ENCODE measurements around the gene EMX1. TPM values are rescaled to one million over a fixed set of nuclear protein-coding genes. Genes with fewer than 3 reads are reported as not detected.

The EMX1 gene
- total RNA-seq, 1 experiment from 2014 or later: not detected

- CTCF ChIA-PET: no interaction called here
- Histone ChIP-seq H3K9ac (ENCODE audit: low read length) (no peak overlapping the region), H3K9me2 (replicated peaks; ENCODE audit: low read length) (no peaks in the 10 kb centered on the region), H3K4me3 (ENCODE audit: low read length) (no peak overlapping the region), H3K4me2 (ENCODE audit: low read length) (no peak overlapping the region), H3K4me1 (ENCODE audit: insufficient read depth, low read length) (no peaks in the 10 kb centered on the region), H3F3A (ENCODE audit: low read length, unreplicated experiment) (no peaks in the 10 kb centered on the region), H4K20me1 (ENCODE audit: low read length) (no peaks in the 10 kb centered on the region), H3K9me3 (ENCODE audit: low read length) (no peaks in the 10 kb centered on the region), H3K27ac (ENCODE audit: low read length) (no peak overlapping the region), H2AFZ (ENCODE audit: low read length) (no peak overlapping the region), H3K27me3 (ENCODE audit: low read length) (no peaks in the 10 kb centered on the region), H3K36me3 (ENCODE audit: low read depth, low read length) (no peaks in the 10 kb centered on the region), H3K79me2 (ENCODE audit: low read length) (no peaks in the 10 kb centered on the region)
- ATAC-seq: no peak
- no peak for TF ChIP-seq EZH2phosphoT487 (IDR thresholded peaks at IDR 0.05; ENCODE audit: borderline replicate concordance, low read length)
- TF ChIP-seq EZH2 (IDR thresholded peaks at IDR 0.05; ENCODE audit: low read length, unreplicated experiment): no peak
- no peak for TF ChIP-seq CTCF (conservative IDR thresholded peaks at IDR 0.05; ENCODE audit: low read depth, low read length)
- DNase-seq: no peak
- intact Hi-C loops (cut with micrococcal nuclease): no loop called here
- POLR2A ChIA-PET (ENCODE audit: unreplicated experiment): no interaction called here
- no TSS peak for BruUV-seq (replicated peaks)
These were observed 30.9 kb downstream of the EMX1 start for GRCh38 chr2:72947952-72948830.

GRCh38 chr2:72949045-72949444 lies 31.7 kb downstream of the EMX1 start:
- DNase-seq (no peak), ATAC-seq (no peak)
- no peaks in the 10 kb centered on the region for H3K9me3 ChIP-seq (ENCODE audit: low read length)
- ChIA-PET CTCF (no interaction called here), POLR2A (ENCODE audit: unreplicated experiment) (no interaction called here)
- H3K27me3 ChIP-seq (ENCODE audit: low read length): no peaks in the 10 kb centered on the region
- no peaks in the 10 kb centered on the region for H3K79me2 ChIP-seq (ENCODE audit: low read length)
- TF ChIP-seq EZH2phosphoT487 (IDR thresholded peaks at IDR 0.05; ENCODE audit: borderline replicate concordance, low read length) (no peak), CTCF (conservative IDR thresholded peaks at IDR 0.05; ENCODE audit: low read depth, low read length) (no peak), EZH2 (IDR thresholded peaks at IDR 0.05; ENCODE audit: low read length, unreplicated experiment) (no peak)
- no peak overlapping the region for H3K4me3 ChIP-seq (ENCODE audit: low read length)
- no peaks in the 10 kb centered on the region for H3K4me1 ChIP-seq (ENCODE audit: insufficient read depth, low read length)
- intact Hi-C loops (cut with micrococcal nuclease): no loop called here
- no peak overlapping the region for H2AFZ ChIP-seq (ENCODE audit: low read length)
- H3K9me2 ChIP-seq (replicated peaks; ENCODE audit: low read length): no peaks in the 10 kb centered on the region
- no peaks in the 10 kb centered on the region for H3F3A ChIP-seq (ENCODE audit: low read length, unreplicated experiment)
- no peak overlapping the region for H3K27ac ChIP-seq (ENCODE audit: low read length)
- no peak overlapping the region for H3K9ac ChIP-seq (ENCODE audit: low read length)
- H3K4me2 ChIP-seq (ENCODE audit: low read length): no peak overlapping the region
- no peaks in the 10 kb centered on the region for H3K36me3 ChIP-seq (ENCODE audit: low read depth, low read length)
- no peaks in the 10 kb centered on the region for H4K20me1 ChIP-seq (ENCODE audit: low read length)
- no TSS peak for BruUV-seq (replicated peaks)

- no peaks in the 10 kb centered on the region for H3K9me2 ChIP-seq (replicated peaks; ENCODE audit: low read length)
- H4K20me1 ChIP-seq (ENCODE audit: low read length): no peaks in the 10 kb centered on the region
- H3K36me3 ChIP-seq (ENCODE audit: low read depth, low read length): no peaks in the 10 kb centered on the region
- BruUV-seq (replicated peaks): no TSS peak
- H3K9ac ChIP-seq (ENCODE audit: low read length): no peak overlapping the region
- no peak overlapping the region for H3K4me2 ChIP-seq (ENCODE audit: low read length)
- no peaks in the 10 kb centered on the region for H3K27me3 ChIP-seq (ENCODE audit: low read length)
- H3K4me1 ChIP-seq (ENCODE audit: insufficient read depth, low read length): no peaks in the 10 kb centered on the region
- CTCF ChIA-PET: no interaction called here
- H2AFZ ChIP-seq (ENCODE audit: low read length): no peak overlapping the region
- no peak overlapping the region for H3K27ac ChIP-seq (ENCODE audit: low read length)
- no peaks in the 10 kb centered on the region for H3K79me2 ChIP-seq (ENCODE audit: low read length)
- DNase-seq (no peak), ATAC-seq (no peak)
- no peaks in the 10 kb centered on the region for H3F3A ChIP-seq (ENCODE audit: low read length, unreplicated experiment)
- POLR2A ChIA-PET (ENCODE audit: unreplicated experiment): no interaction called here
- H3K9me3 ChIP-seq (ENCODE audit: low read length): no peaks in the 10 kb centered on the region
- no peak overlapping the region for H3K4me3 ChIP-seq (ENCODE audit: low read length)
- no peak for TF ChIP-seq CTCF (conservative IDR thresholded peaks at IDR 0.05; ENCODE audit: low read depth, low read length)
- intact Hi-C loops (cut with micrococcal nuclease): no loop called here
These were observed 32.3 kb downstream of the EMX1 start for GRCh38 chr2:72949642-72950041.
